Smooth muscle cell (in vitro differentiated cells): Measurements from ENCODE around the gene SCUBE1. TPM values are rescaled to one million over a fixed set of nuclear protein-coding genes. Genes with fewer than 3 reads are reported as not detected.

ENCODE experiments used
- DNase-seq: peaks from one replicate; lab custom pipeline; 2025; ENCODE audit not compliant: unreplicated experiment; lab: John Stamatoyannopoulos, UW
- H2AFZ ChIP-seq: fragments of 200-600 bp; sonication (generic); 2 replicates; pipeline ENCODE4 v1.6.0; 2016; ENCODE audit warnings: antibody characterized with exemption, low read depth, mild to moderate bottlenecking
- H3F3A ChIP-seq: fragments of 200-600 bp; sonication (generic); 2 replicates; pipeline ENCODE4 v1.6.0; 2017; ENCODE audit warnings: antibody characterized with exemption, low read depth
- H3K27ac ChIP-seq: fragments of 200-600 bp; sonication (generic); 2 replicates; pipeline ENCODE4 v1.5.1; 2016; ENCODE audit warnings: low read depth, mild to moderate bottlenecking
- H3K27me3 ChIP-seq: fragments of 200-600 bp; sonication (generic); 2 replicates; pipeline ENCODE4 v1.6.1; 2016; ENCODE audit warnings: low read depth, mild to moderate bottlenecking
- H3K36me3 ChIP-seq: fragments of 200-600 bp; sonication (generic); 2 replicates; pipeline ENCODE4 v1.5.1; 2016; ENCODE audit warnings: low read depth
- H3K4me1 ChIP-seq: fragments of 200-600 bp; sonication (generic); 2 replicates; pipeline ENCODE4 v1.5.1; 2016; ENCODE audit warnings: low read depth
- H3K4me2 ChIP-seq: fragments of 200-600 bp; sonication (generic); 2 replicates; pipeline ENCODE4 v1.6.0; 2016; ENCODE audit warnings: mild to moderate bottlenecking
- H3K4me3 ChIP-seq: fragments of 200-600 bp; sonication (generic); 2 replicates; pipeline ENCODE4 v1.5.1; 2016; ENCODE audit warnings: mild to moderate bottlenecking
- H3K79me2 ChIP-seq: fragments of 200-600 bp; sonication (generic); 2 replicates; pipeline ENCODE4 v1.6.0; 2016; ENCODE audit warnings: low read depth, mild to moderate bottlenecking
- H3K9ac ChIP-seq: fragments of 200-600 bp; sonication (generic); 2 replicates; pipeline ENCODE4 v1.6.0; 2016; ENCODE audit warnings: low read depth
- H3K9me3 ChIP-seq: fragments of 200-600 bp; sonication (generic); replicated peaks from 2 replicates; pipeline ENCODE4 v1.5.1; 2016; ENCODE audit warnings: low read depth
- H4K20me1 ChIP-seq: fragments of 200-600 bp; sonication (generic); 2 replicates; pipeline ENCODE4 v1.6.0; 2016; ENCODE audit warnings: low read depth
- WGBS: methylation state at CpG from one replicate; pipeline ENCODE4 v1.1.7; 2016; ENCODE audit warnings: low lambda C conversion rate; 5-methylcytosine and 5-hydroxymethylcytosine counted together
- polyA plus RNA-seq: library from polyadenylated mRNA; unstranded; fragments of >200 nt; fragmentation: Nextera tagmentation; extraction: Ambion mirVana; gene quantifications from 2 replicates; pipeline ENCODE4 v1.2.1, GENCODE V29; 2016
- total RNA-seq: library from RNA; depleted of rRNA; stranded (reverse); fragments of >200 nt; gene quantifications from 2 replicates; pipeline ENCODE4 v1.2.3, GENCODE V29; 2014
- TF ChIP-seq, protein P1 (sequence below): fragments of 200-600 bp; sonication (generic); IDR thresholded peaks from 2 replicates; pipeline ENCODE4 v1.5.1; 2017; ENCODE audit warnings: borderline replicate concordance, mild to moderate bottlenecking, antibody characterized with exemption; ENCODE audit not compliant: insufficient read depth, poor library complexity, severe bottlenecking

SCUBE1 gene
- total and polyA plus RNA-seq, 2 experiments from 2014 or later: 13.4 to 16.3 TPM

DNA sequence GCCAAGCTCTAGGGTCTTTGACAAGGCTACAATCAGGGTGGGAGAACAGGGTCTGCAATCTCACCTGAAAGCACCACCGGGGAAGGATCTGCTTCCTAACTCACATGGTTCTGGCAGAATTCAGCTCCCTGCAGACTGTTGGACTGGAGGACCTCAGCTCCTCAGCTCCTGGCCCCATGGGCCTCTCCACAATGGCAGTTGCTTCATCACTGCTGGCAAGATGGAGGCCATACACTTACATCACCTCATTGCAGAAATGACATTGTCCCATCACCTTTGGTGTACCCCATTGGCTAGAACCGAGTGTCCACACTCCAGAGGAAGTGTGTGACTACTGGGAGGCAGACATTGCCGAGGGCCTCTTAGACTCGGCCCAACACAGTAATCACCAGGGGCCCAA lies 47.7 kb upstream of the SCUBE1 start:
- Histone ChIP-seq H3F3A (no peaks in the 10 kb centered on the region), H3K4me2 (no peak overlapping the region)
- 62% methylated on average over 4 of the region's 4 CpGs for WGBS

DNA sequence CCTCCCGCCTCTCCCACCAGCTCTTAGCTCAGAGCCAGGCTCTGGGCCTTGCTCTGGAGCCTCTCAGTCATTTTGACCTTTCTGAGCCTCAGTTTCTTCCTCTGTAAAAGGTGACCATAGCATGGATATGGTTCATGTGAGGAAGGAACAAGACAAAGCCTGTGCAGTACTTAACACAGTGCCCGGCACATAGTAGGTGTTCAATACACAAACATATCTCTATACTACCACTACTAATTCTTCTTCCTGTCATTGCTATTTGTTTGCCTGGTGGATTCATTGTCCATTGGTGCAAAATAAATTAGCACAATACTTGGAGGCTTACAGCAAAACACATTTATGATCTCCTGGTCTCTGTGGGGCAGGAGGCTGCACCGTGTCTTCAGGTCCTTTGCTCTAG lies 47.0 kb upstream of the SCUBE1 start:
- Histone ChIP-seq H3K4me2 (no peak overlapping the region), H3F3A (no peaks in the 10 kb centered on the region), H3K36me3 (no peaks in the 10 kb centered on the region), H3K4me1 (peaks cover 7% of the 10 kb centered on the region), H3K27ac (no peak overlapping the region), H3K9me3 (no peaks in the 10 kb centered on the region), H2AFZ (no peak overlapping the region), H3K79me2 (no peaks in the 10 kb centered on the region), H3K4me3 (no peak overlapping the region), H4K20me1 (no peaks in the 10 kb centered on the region), H3K27me3 (peaks cover 24% of the 10 kb centered on the region), H3K9ac (no peak overlapping the region)
- TF ChIP-seq, protein P1, sequence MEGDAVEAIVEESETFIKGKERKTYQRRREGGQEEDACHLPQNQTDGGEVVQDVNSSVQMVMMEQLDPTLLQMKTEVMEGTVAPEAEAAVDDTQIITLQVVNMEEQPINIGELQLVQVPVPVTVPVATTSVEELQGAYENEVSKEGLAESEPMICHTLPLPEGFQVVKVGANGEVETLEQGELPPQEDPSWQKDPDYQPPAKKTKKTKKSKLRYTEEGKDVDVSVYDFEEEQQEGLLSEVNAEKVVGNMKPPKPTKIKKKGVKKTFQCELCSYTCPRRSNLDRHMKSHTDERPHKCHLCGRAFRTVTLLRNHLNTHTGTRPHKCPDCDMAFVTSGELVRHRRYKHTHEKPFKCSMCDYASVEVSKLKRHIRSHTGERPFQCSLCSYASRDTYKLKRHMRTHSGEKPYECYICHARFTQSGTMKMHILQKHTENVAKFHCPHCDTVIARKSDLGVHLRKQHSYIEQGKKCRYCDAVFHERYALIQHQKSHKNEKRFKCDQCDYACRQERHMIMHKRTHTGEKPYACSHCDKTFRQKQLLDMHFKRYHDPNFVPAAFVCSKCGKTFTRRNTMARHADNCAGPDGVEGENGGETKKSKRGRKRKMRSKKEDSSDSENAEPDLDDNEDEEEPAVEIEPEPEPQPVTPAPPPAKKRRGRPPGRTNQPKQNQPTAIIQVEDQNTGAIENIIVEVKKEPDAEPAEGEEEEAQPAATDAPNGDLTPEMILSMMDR: no peak
- no peak for DNase-seq
- WGBS: 97% methylated on average over 3 of the region's 3 CpGs

More for the DNA sequence above, 47.7 kb upstream of the SCUBE1 start:
- peaks cover 23% of the 10 kb centered on the region for H3K27me3 ChIP-seq
- H3K36me3 ChIP-seq: no peaks in the 10 kb centered on the region
- no peak for DNase-seq
- TF ChIP-seq, protein P1: no peak
- H3K4me3 ChIP-seq: no peak overlapping the region
- H3K79me2 ChIP-seq: no peaks in the 10 kb centered on the region
- H4K20me1 ChIP-seq: no peaks in the 10 kb centered on the region
- no peaks in the 10 kb centered on the region for H3K9me3 ChIP-seq
- H3K4me1 ChIP-seq: peaks cover 3% of the 10 kb centered on the region
- no peak overlapping the region for H3K27ac ChIP-seq
- H2AFZ ChIP-seq: no peak overlapping the region
- no peak overlapping the region for H3K9ac ChIP-seq

DNA sequence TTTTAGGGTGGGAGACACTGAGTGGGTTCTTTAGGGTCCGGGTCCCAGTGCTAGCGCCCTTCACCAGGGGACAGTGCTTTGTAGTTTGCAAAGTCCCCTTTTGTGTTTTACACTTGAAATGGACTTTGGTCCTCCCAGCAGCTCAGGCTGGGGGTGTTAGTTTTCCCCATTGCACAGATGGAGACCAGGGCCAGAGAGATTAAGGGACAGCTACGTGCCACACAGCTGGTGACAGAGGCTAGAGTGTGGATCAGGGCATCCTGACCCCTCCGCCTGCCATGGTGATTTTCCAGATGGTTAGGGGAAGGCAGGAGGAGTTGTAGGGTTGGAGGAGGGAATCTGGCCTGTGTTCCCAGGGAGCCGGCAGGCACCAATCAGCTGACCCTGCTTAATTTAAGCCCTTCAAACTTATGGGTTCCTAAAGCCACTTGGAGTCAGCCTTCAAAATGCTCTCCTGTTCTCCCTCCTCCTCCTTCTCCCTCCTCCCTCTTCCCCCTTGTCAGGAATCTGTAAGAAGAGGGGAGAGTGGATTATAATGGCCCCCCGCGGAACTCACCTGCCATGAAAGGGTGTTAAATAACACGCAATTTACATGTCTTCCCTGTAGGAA lies 46.2 kb upstream of the SCUBE1 start:
- Histone ChIP-seq H3F3A (no peaks in the 10 kb centered on the region), H3K79me2 (no peaks in the 10 kb centered on the region), H2AFZ (no peak overlapping the region), H3K4me2 (no peak overlapping the region), H3K4me3 (no peak overlapping the region), H3K27me3 (peaks cover 24% of the 10 kb centered on the region), H3K9me3 (no peaks in the 10 kb centered on the region), H3K27ac (no peak overlapping the region), H4K20me1 (no peaks in the 10 kb centered on the region), H3K36me3 (no peaks in the 10 kb centered on the region), H3K9ac (no peak overlapping the region), H3K4me1 (peaks cover 9% of the 10 kb centered on the region)
- no peak for DNase-seq
- TF ChIP-seq, protein P1: no peak
- WGBS: 80% methylated on average over 8 of the region's 8 CpGs

DNA sequence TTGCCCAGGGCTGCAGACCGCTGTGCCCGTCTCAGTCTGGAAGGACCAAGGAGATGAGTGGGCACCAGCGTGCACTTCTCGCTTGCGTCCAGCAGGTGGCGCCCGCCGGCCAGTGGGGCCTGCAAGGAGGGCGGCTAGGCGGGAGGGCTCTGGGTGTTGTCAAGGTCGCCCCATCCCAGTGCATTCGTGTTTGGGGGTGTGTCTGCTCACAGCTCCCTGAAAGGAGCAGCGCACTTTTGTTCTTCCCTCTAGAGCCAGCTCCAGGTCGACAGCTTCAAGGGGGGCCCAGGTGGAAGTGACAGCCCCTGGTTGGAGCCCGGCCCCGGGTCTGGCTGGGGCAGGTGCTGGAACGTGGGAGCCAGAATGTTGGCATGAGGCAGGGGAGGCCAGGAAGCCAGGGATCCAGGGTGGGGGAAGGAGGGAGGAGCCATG lies 45.3 kb upstream of the SCUBE1 start:
- Histone ChIP-seq H3K36me3 (no peaks in the 10 kb centered on the region), H3K4me1 (peaks cover 9% of the 10 kb centered on the region), H3K9me3 (no peaks in the 10 kb centered on the region), H3K4me2 (no peak overlapping the region), H3K27ac (no peak overlapping the region), H3K9ac (no peak overlapping the region), H4K20me1 (no peaks in the 10 kb centered on the region), H3F3A (no peaks in the 10 kb centered on the region), H3K27me3 (peaks cover 24% of the 10 kb centered on the region), H3K79me2 (no peaks in the 10 kb centered on the region), H2AFZ (no peak overlapping the region), H3K4me3 (no peak overlapping the region)
- WGBS: 19% methylated on average over 15 of the region's 17 CpGs
- TF ChIP-seq, protein P1: peak; percentile 98
- DNase-seq: peak; percentile 58
